ENCODE results near the gene XPNPEP1. TPM values are rescaled to one million over a fixed set of nuclear protein-coding genes. Genes with fewer than 3 reads are reported as not detected.

The XPNPEP1 gene
- total RNA-seq, 3 donors from 2014 or later: 66.6 to 97.7 (median 87.5) TPM

DNA sequence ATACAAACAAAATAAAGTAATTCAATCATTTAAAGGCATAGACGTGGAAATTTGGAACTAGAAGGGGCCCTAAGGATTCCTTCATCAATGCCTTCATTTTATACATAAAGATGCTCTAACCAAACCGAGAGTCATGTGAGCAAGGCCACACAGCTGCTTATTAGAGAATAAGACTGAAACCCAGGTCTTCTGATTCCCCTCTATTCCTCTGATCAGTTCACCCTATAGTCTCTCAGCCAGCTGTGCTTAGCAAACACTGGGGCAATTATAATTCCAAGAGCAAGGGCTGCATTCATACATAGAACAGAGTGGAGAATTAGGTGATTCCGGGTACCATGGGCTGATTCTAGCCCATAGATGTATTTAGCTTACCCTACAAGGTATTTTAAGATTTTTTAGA is 9.7 kb upstream of the XPNPEP1 start:
- TF ChIP-seq, protein P1, sequence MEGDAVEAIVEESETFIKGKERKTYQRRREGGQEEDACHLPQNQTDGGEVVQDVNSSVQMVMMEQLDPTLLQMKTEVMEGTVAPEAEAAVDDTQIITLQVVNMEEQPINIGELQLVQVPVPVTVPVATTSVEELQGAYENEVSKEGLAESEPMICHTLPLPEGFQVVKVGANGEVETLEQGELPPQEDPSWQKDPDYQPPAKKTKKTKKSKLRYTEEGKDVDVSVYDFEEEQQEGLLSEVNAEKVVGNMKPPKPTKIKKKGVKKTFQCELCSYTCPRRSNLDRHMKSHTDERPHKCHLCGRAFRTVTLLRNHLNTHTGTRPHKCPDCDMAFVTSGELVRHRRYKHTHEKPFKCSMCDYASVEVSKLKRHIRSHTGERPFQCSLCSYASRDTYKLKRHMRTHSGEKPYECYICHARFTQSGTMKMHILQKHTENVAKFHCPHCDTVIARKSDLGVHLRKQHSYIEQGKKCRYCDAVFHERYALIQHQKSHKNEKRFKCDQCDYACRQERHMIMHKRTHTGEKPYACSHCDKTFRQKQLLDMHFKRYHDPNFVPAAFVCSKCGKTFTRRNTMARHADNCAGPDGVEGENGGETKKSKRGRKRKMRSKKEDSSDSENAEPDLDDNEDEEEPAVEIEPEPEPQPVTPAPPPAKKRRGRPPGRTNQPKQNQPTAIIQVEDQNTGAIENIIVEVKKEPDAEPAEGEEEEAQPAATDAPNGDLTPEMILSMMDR (IDR thresholded peaks at IDR 0.05): no peak
- no peak for ATAC-seq
- Histone ChIP-seq H3K4me1 (ENCODE audit: low read depth) (no peaks in the 10 kb centered on the region), H3K4me3 (no peak overlapping the region), H3K36me3 (ENCODE audit: low read depth) (no peaks in the 10 kb centered on the region), H3K9me3 (no peaks in the 10 kb centered on the region)
- intact Hi-C loops (cut with DNase I, micrococcal nuclease): no loop called here
- no peak for DNase-seq

DNA sequence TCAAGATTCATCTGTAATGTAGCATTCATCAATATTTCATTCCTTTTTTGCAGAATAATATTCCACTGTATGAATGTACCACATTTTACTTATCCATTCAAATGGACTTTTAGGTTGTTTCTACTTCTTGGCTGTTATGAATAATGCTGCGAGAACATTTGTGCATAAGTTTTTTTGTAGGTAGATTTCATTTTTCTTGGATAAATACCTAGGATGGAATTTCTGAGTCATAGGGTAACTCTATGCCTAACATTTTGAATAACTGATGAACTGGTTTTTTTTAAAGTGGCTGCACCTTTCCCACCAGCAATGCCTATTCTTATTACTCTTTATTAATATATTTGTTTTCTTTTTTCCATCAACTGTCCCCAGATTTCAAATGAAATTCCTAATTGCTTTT is 9.1 kb upstream of the XPNPEP1 start:
- Histone ChIP-seq H3K4me1 (ENCODE audit: low read depth) (no peaks in the 10 kb centered on the region), H3K36me3 (ENCODE audit: low read depth) (no peaks in the 10 kb centered on the region), H3K9me3 (no peaks in the 10 kb centered on the region), H3K4me3 (no peak overlapping the region)
- TF ChIP-seq, protein P1 (IDR thresholded peaks at IDR 0.05): no peak
- ATAC-seq (no peak), DNase-seq (no peak)
- intact Hi-C loops (cut with DNase I, micrococcal nuclease): no loop called here

DNA sequence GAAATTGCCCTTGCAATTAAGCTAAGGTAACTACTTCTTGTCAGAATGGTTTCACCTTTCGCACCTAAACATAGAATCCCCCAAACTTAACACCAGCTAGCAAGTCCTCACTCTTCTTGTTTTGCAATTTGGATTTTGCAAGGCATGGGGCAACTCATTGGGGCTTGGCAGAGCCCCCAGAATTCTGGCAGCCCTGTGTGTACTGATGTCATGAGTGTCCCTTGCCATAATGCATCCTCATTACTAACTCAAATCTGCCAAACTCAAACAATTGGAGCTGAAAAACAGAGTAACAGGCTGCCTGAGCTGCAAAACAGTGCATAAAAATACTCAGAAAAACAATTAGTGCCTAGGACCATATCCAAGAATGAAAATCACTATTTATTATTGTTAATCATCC is 7.9 kb upstream of the XPNPEP1 start:
- Histone ChIP-seq H3K4me1 (ENCODE audit: low read depth) (no peaks in the 10 kb centered on the region), H3K4me3 (no peak overlapping the region), H3K36me3 (ENCODE audit: low read depth) (no peaks in the 10 kb centered on the region), H3K9me3 (no peaks in the 10 kb centered on the region)
- ATAC-seq (no peak), DNase-seq (no peak)
- intact Hi-C loops (cut with DNase I, micrococcal nuclease): no loop called here
- TF ChIP-seq, protein P1 (IDR thresholded peaks at IDR 0.05): no peak

DNA sequence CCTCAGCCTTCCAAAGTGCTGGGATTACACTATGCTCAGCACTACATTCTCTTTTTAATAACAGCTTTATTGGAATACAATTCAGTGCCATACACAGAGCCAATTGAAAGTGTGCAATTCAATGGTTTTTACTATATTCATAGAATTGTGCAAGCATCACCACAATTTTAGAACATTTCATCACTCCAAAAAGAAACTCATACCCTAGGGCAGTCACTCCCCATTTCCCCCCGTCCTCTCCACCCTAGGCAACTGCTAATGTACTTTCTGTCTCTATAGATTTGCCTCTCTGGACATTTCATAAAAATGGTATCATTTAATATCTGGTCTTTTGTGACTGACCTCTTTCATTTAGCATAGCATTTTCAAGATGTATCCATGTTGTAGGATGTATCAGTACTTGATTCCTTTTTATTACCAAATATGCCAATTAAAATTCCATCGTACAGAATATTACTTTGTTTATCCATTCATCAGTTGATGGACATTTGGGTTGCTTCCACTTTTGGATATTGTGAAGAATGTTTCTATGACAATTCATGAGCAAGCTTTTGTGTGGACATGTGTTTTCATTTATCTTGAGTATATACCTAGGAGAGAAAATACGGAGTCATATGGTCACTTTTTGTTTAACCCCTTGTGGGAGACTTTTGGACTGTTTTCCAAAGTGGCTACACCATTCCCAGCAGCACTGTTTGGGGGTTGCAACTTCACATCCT is 6.3 kb upstream of the XPNPEP1 start:
- Histone ChIP-seq H3K9me3 (no peaks in the 10 kb centered on the region), H3K36me3 (ENCODE audit: low read depth) (no peaks in the 10 kb centered on the region), H3K4me1 (ENCODE audit: low read depth) (no peaks in the 10 kb centered on the region), H3K4me3 (no peak overlapping the region)
- TF ChIP-seq, protein P1 (IDR thresholded peaks at IDR 0.05): no peak
- intact Hi-C loops (cut with DNase I, micrococcal nuclease): no loop called here
- ATAC-seq (no peak), DNase-seq (no peak)

DNA sequence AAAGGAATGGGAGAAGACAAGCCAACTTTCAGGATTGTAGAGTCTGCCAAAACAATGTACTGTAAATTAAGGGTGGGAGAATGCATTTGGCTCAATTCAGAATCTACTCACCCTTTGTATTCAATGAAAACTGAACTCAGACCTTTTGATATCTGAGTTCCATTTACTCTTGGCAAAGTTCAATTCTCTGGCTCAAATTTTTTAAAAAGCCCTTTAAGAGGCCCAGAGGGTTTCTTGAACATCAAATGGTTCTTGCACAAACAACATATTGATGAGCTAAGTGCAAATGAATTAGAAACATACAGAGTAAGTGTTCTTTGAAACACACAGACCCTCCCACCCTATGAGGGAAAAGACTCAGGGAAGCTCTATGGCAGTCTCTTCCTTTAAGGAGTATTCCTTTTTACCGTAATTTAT is 5.2 kb upstream of the XPNPEP1 start:
- no peaks in the 10 kb centered on the region for H3K9me3 ChIP-seq
- H3K36me3 ChIP-seq (ENCODE audit: low read depth): no peaks in the 10 kb centered on the region
- H3K4me3 ChIP-seq: no peak overlapping the region
- DNase-seq: no peak
- H3K4me1 ChIP-seq (ENCODE audit: low read depth): no peaks in the 10 kb centered on the region
- intact Hi-C loops (cut with DNase I, micrococcal nuclease): no loop called here
- ATAC-seq: no peak
- TF ChIP-seq, protein P1 (IDR thresholded peaks at IDR 0.05): no peak

Data from mucosa of descending colon (tissue), 3 donors.